PC-9 (cell line): ENCODE measurements around the gene PGA5. TPM values are rescaled to one million over a fixed set of nuclear protein-coding genes. Genes with fewer than 3 reads are reported as not detected.
A peak's percentile ranks its signal among the peaks of the same experiment; 100 is the strongest.

Experiments used
- BruUV-seq: library from RNA; stranded (reverse); fragments of 400-500 nt; replicated peaks from 2 replicates; lab custom pipeline; 2021; lab: Mats Ljungman, UMichigan
- CTCF ChIA-PET: fragments of 300-600 bp; sonication (Branson Sonifier 250); formaldehyde crosslinking; loops from one replicate; lab custom pipeline; 2022; ENCODE audit warnings: antibody characterized with exemption; lab: Charles Lee
- POLR2A ChIA-PET: fragments of 300-600 bp; sonication (Branson Sonifier 250); formaldehyde crosslinking; loops from one replicate; lab custom pipeline; 2022; ENCODE audit warnings: antibody characterized with exemption; ENCODE audit not compliant: unreplicated experiment; lab: Charles Lee
- DNase-seq, 2 experiments: peaks; one replicate each; pipeline versions ENCODE4 v3.0.0 to v3.0.0-alpha.2; 2015 to 2022; ENCODE audit warnings: mixed read lengths in 1 of 2
- H2AFZ ChIP-seq: fragments of 200-600 bp; sonication (generic); 2 replicates; pipeline ENCODE4 v1.8.1; 2017; ENCODE audit warnings: antibody characterized with exemption
- H3F3A ChIP-seq: fragments of 200-600 bp; sonication (generic); 2 replicates; pipeline ENCODE4 v1.8.1; 2017; ENCODE audit warnings: antibody characterized with exemption, mild to moderate bottlenecking, low read depth; ENCODE audit not compliant: insufficient read depth
- H3K27ac ChIP-seq: fragments of 200-600 bp; sonication (generic); 2 replicates; pipeline ENCODE4 v1.6.1; 2016; ENCODE audit warnings: mixed run types
- H3K27me3 ChIP-seq: fragments of 200-600 bp; sonication (generic); 2 replicates; pipeline ENCODE4 v1.6.1; 2016; ENCODE audit warnings: low read depth, mixed run types; ENCODE audit not compliant: insufficient read depth
- H3K36me3 ChIP-seq: fragments of 200-600 bp; sonication (generic); 2 replicates; pipeline ENCODE4 v1.6.1; 2016; ENCODE audit warnings: low read depth, mixed run types
- H3K4me1 ChIP-seq: fragments of 200-600 bp; sonication (generic); replicated peaks from 2 replicates; pipeline ENCODE4 v1.6.1; 2016; ENCODE audit warnings: mixed run types; ENCODE audit not compliant: insufficient read depth
- H3K4me2 ChIP-seq: fragments of 200-600 bp; sonication (generic); 2 replicates; pipeline ENCODE4 v1.6.1; 2017; ENCODE audit warnings: mixed run types
- H3K4me3 ChIP-seq: fragments of 200-600 bp; sonication (generic); 2 replicates; pipeline ENCODE4 v1.6.1; 2016; ENCODE audit warnings: mixed run types
- H3K79me2 ChIP-seq: fragments of 200-600 bp; sonication (generic); 2 replicates; pipeline ENCODE4 v1.6.1; 2017; ENCODE audit warnings: low read depth, mixed run types
- H3K9me2 ChIP-seq: fragments of 200-600 bp; sonication (generic); 2 replicates; pipeline ENCODE4 v1.8.1; 2017; ENCODE audit warnings: mild to moderate bottlenecking; ENCODE audit not compliant: insufficient read depth
- H3K9me3 ChIP-seq: fragments of 200-600 bp; sonication (generic); 2 replicates; pipeline ENCODE4 v1.8.1; 2016; ENCODE audit warnings: low read depth; ENCODE audit not compliant: insufficient read depth
- H4K20me1 ChIP-seq: fragments of 200-600 bp; sonication (generic); 2 replicates; pipeline ENCODE4 v1.8.1; 2017; ENCODE audit not compliant: insufficient read depth
- EZH2 ChIP-seq: fragments of 200-600 bp; sonication (generic); IDR thresholded peaks from 2 replicates; pipeline ENCODE4 v1.8.0; 2017; ENCODE audit warnings: antibody characterized with exemption, low read depth
- intact Hi-C: fragments of 100-400 bp; cut with micrococcal nuclease; formaldehyde crosslinking; loops from one replicate; pipeline ENCODE4 v1.10.0; 2022; ENCODE audit not compliant: unreplicated experiment
- total RNA-seq: library from RNA; stranded (reverse); gene quantifications from 2 replicates; pipeline ENCODE4 v1.2.3, GENCODE V29; 2021
- TF ChIP-seq, protein P1 (sequence below): fragments of 200-600 bp; sonication (generic); conservative IDR thresholded peaks from 2 replicates; pipeline ENCODE4 v1.6.1; 2017; ENCODE audit warnings: mixed run types, antibody characterized with exemption, mild to moderate bottlenecking, moderate library complexity

Gene PGA5
- total RNA-seq, 1 experiment from 2014 or later, result not detected

DNA sequence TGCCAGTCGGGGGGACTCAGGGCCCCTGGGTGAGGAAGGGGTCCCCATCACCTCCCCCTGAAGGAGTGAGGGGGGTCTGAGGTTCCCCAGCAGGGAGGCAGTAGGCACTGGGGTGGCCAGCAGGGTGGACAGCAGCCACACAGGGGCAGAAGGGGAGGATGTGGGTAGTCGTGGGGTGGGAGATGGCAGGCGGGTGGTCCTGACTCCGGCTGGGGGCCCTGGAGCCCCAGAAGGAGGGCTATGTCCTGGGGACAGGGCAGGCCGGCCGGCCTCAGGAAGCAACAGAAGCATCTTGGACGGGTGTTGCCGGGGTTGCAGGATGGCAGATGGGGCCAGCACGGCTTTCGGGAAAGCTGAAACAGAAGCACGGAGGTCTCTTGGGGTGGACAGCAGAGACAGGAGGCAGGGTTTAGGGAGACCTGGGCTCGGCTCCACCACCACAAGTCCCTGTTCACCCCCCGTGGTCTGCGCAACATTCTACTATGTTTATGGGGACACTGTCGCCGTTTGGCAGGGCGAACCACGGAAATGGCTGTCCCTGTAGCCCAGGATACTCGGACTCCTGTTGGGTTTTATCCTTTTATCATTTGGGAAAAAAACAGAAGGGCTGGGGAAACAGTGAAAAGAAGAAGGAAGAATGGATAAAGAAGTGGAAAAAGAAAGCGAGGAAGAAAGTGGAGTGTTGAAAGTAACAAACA, 40.1 kb downstream of the PGA5 start:
- H3K4me3 ChIP-seq, result no peak overlapping the region
- POLR2A ChIA-PET, result no interaction called here
- intact Hi-C loops, result no loop called here

DNA sequence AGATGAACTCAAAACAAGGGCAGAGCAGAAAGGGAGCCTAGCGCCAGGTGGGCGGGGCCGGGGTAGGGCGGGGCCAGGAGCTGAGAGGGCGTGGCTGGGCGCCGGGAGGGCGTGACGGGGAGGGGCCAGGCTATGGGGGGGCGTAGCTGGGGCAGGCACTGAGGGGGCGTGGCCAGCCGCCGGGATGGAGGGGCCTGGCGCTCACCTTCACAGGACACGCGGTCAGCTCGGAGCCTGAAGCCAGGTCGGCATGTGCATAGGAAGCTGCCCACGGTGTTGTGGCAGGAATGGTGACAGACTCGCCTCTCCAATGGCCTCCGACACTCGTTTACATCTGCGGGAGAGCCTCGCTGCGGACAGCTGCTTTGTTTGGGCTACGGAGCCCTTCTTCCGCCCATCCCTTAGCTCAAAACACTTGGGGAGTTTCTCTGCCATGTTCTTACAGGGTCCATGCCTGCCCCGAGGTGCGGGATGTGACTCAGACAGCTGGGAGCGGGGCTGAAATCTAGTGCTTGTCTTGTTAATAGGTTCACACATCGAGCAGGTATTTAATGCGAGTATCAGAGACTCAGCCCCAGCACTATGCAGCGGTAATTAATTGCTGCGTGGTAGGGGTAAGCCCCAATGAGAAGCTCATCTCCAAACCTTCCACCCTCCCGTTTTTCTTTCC, 40.7 kb downstream of the PGA5 start:
- intact Hi-C loops, result no loop called here
- Histone ChIP-seq H3K4me2 (no peak overlapping the region), H3K4me3 (no peak overlapping the region), H3K4me1 (no peaks in the 10 kb centered on the region), H3F3A (no peaks in the 10 kb centered on the region; the same call in 1 of the 2 replicates), H3K27me3 (peaks cover 24% of the 10 kb centered on the region), H3K9me3 (no peaks in the 10 kb centered on the region), H3K9me2 (no peaks in the 10 kb centered on the region), H3K79me2 (no peaks in the 10 kb centered on the region), H3K27ac (no peak overlapping the region), H4K20me1 (no peaks in the 10 kb centered on the region), H3K36me3 (no peaks in the 10 kb centered on the region), H2AFZ (no peak overlapping the region)
- peak in 1 of 2 experiments; percentile 66 for DNase-seq
- ChIA-PET POLR2A (interaction anchor here (0.5 kb wide), 1 partner anchor 392 kb away, joined by 8 read pairs; no protein-coding TSS in a partner anchor), CTCF (interaction anchor here (0.6 kb wide), 1 partner anchor 214 kb away, joined by 4 read pairs; no protein-coding TSS in a partner anchor)
- no TSS peak for BruUV-seq
- TF ChIP-seq, protein P1, sequence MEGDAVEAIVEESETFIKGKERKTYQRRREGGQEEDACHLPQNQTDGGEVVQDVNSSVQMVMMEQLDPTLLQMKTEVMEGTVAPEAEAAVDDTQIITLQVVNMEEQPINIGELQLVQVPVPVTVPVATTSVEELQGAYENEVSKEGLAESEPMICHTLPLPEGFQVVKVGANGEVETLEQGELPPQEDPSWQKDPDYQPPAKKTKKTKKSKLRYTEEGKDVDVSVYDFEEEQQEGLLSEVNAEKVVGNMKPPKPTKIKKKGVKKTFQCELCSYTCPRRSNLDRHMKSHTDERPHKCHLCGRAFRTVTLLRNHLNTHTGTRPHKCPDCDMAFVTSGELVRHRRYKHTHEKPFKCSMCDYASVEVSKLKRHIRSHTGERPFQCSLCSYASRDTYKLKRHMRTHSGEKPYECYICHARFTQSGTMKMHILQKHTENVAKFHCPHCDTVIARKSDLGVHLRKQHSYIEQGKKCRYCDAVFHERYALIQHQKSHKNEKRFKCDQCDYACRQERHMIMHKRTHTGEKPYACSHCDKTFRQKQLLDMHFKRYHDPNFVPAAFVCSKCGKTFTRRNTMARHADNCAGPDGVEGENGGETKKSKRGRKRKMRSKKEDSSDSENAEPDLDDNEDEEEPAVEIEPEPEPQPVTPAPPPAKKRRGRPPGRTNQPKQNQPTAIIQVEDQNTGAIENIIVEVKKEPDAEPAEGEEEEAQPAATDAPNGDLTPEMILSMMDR, result no peak
- no peak for TF ChIP-seq EZH2

More for the DNA sequence above, 40.1 kb downstream of the PGA5 start:
- no peaks in the 10 kb centered on the region; the same call in 1 of the 2 replicates for H3F3A ChIP-seq
- H2AFZ ChIP-seq, result no peak overlapping the region
- H4K20me1 ChIP-seq, result no peaks in the 10 kb centered on the region
- H3K4me2 ChIP-seq, result no peak overlapping the region
- no TSS peak for BruUV-seq
- no peak for DNase-seq
- no peaks in the 10 kb centered on the region for H3K9me3 ChIP-seq
- H3K27ac ChIP-seq, result no peak overlapping the region
- H3K27me3 ChIP-seq, result peaks cover 24% of the 10 kb centered on the region
- TF ChIP-seq EZH2, result no peak
- TF ChIP-seq, protein P1, result no peak
- H3K4me1 ChIP-seq, result no peaks in the 10 kb centered on the region
- no peaks in the 10 kb centered on the region for H3K36me3 ChIP-seq
- CTCF ChIA-PET, result interaction anchor here (0.6 kb wide), 1 partner anchor 215 kb away, joined by 4 read pairs; no protein-coding TSS in a partner anchor
- H3K9me2 ChIP-seq, result no peaks in the 10 kb centered on the region
- H3K79me2 ChIP-seq, result no peaks in the 10 kb centered on the region

DNA sequence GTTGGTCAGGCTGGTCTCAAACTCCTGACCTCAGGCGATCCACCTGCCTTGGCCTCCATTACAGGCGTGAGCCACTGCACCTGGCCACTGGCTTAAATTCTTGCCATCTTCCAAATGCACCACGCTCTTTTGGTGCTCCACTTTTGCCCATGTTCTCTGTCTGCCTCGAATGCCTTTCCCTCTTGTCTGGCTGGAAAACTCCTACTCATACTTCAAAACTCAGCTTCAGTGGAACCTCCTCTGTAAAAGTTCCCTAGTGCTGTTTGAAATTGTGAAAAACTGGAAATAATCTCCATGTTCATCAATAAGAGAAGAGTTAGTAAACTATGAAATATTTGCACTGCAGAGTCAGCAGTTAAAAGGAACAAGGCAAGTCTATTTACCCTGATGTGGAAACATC, 42.6 kb downstream of the PGA5 start:
- no peaks in the 10 kb centered on the region; the same call in 1 of the 2 replicates for H3F3A ChIP-seq
- DNase-seq, result no peak
- no peak overlapping the region for H3K4me3 ChIP-seq
- no peak overlapping the region for H3K4me2 ChIP-seq
- POLR2A ChIA-PET, result no interaction called here
- CTCF ChIA-PET, result no interaction called here
- H2AFZ ChIP-seq, result no peak overlapping the region
- H3K9me2 ChIP-seq, result no peaks in the 10 kb centered on the region
- H3K27ac ChIP-seq, result no peak overlapping the region
- no peaks in the 10 kb centered on the region for H4K20me1 ChIP-seq
- BruUV-seq, result no TSS peak
- no peaks in the 10 kb centered on the region for H3K79me2 ChIP-seq
- peaks cover 10% of the 10 kb centered on the region for H3K27me3 ChIP-seq
- no peaks in the 10 kb centered on the region for H3K36me3 ChIP-seq
- no peaks in the 10 kb centered on the region for H3K9me3 ChIP-seq
- intact Hi-C loops, result no loop called here
- TF ChIP-seq EZH2, result no peak
- TF ChIP-seq, protein P1, result no peak
- H3K4me1 ChIP-seq, result no peaks in the 10 kb centered on the region
